Stromal cell of bone marrow (primary cell): ENCODE measurements around the gene STARD10.

Source experiments
- DNase-seq: peaks from one replicate; pipeline ENCODE4 v3.0.0-alpha.2; 2012; ENCODE audit warnings: low read depth

Gene STARD10

DNA sequence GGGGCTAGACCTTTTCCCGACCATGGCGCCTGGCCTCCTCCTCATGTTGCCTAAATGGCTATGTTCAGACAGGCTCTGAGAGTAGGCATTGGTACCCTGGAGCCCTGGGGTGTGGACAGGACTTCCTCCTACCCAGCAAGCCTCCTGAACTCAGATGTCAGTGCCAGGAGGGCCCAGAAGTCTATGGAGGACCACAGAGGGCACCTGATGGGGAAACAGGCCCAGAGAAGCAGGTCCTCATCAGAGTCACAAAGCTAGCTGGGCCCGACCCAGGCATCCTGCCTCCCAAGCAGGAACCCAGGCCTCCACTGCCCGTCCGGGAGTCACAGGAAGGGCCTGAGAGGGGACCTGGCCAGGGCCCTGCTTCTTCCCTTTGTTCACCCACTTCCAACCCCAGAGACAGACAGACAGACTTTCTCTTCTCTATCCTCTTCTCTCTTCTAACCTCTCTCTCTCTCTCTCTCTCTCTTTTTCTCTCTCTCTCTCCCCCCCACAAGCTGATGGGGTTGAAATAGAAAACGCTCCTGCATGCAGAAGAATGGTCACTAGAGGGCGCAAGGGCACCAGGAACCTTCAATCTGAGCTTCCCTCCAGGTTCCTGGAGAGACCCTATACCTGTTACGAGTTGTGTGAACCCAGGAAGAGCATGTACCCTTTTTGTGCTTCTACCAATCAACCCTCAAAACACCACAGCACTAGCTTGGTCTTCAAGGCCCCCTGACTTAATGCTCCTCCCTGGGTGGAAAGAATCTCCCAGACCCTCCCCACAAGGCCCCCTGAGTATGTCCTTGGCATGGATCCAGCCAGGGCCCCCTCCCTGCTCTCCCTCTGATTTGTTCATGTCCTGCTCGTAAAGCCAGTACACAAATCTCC, 68.8 kb downstream of the STARD10 start:
- DNase-seq, result peak; percentile 60

GRCh38 chr11:72724021-72724551, 69.8 kb downstream of the STARD10 start:
- DNase-seq, result no peak

- DNase-seq, result no peak
These were observed 70.3 kb downstream of the STARD10 start for GRCh38 chr11:72723508-72723907.

- DNase-seq, result peak; percentile 75
These were observed 71.6 kb downstream of the STARD10 start for GRCh38 chr11:72722050-72722748.

- DNase-seq, result no peak
These were observed 72.2 kb downstream of the STARD10 start for GRCh38 chr11:72721689-72722049.

- DNase-seq, result no peak
These were observed 72.6 kb downstream of the STARD10 start for GRCh38 chr11:72721276-72721675.

- DNase-seq, result no peak
These were observed 73.1 kb downstream of the STARD10 start for GRCh38 chr11:72720784-72721183.

- no peak for DNase-seq
These were observed 73.8 kb downstream of the STARD10 start for GRCh38 chr11:72720047-72720446.

GRCh38 chr11:72719551-72719950, 74.3 kb downstream of the STARD10 start:
- DNase-seq, result no peak

- no peak for DNase-seq
These were observed 74.7 kb downstream of the STARD10 start for GRCh38 chr11:72719144-72719543.

DNA sequence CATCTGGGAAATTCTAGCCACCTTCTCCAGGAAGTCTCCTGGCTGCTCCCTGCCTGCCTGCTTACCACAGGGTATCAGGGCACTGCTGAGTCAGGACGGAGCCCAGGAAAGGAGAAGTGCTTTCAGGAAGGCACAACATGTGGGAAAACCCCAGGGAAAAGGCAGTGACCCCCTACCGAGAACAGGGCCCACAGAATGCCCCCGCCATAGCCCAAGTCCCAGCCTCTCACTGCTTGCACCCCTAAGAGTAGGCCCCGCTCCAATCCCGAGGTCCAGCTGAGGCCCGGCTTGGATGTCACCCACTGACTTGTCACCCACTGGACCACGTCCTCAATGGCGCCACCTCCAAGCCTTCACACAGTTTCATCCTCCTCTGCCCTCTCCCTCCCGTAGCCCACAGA, 75.7 kb downstream of the STARD10 start:
- no peak for DNase-seq

- DNase-seq, result no peak
These were observed 76.9 kb downstream of the STARD10 start for GRCh38 chr11:72716788-72717435.

- no peak for DNase-seq
These were observed 77.6 kb downstream of the STARD10 start for GRCh38 chr11:72716290-72716689.

DNA sequence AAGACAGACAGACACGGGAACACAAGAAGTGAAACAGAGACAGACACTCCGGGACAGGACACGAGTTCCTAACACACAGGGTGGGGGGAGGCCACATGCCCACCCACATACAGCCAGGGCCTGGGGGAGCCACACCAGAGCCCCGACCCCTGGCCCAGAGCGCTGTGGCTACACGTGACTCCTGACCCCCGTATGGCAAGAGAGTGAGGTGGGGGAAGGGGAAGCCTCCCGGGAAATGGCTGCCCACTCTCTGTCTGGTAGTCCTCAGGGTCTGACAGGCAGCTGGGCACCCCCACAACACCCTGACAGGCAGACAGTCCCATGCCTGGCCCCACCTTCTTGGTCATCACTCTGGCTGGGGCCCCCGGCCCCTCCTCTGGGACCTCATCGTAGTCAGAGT, 81.0 kb downstream of the STARD10 start:
- no peak for DNase-seq

GRCh38 chr11:72712168-72712751, 81.6 kb downstream of the STARD10 start:
- no peak for DNase-seq

GRCh38 chr11:72711141-72711540, 82.7 kb downstream of the STARD10 start:
- no peak for DNase-seq

GRCh38 chr11:72710278-72710677, 83.6 kb downstream of the STARD10 start:
- no peak for DNase-seq

- no peak for DNase-seq
These were observed 84.2 kb downstream of the STARD10 start for GRCh38 chr11:72709478-72710238.

DNA sequence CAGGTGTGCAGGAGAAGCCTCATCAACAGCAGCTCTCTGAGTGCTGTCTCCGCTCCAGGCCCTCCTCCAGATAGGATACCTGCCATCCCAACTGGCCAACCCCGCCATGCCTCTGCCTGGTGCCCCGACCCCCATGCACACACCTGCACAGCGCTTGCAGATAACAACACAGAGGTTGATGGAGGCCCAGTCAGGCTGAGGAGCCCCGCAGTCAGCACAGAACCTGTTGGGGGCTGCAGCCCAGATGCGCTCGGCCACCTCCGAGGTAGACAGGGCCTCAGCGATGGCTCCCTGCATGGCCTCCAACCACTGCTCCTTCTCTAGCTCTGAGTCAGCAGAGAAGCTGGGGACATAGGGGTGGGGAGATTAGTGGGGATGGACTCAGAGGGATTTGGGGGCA, 86.8 kb downstream of the STARD10 start:
- no peak for DNase-seq

DNA sequence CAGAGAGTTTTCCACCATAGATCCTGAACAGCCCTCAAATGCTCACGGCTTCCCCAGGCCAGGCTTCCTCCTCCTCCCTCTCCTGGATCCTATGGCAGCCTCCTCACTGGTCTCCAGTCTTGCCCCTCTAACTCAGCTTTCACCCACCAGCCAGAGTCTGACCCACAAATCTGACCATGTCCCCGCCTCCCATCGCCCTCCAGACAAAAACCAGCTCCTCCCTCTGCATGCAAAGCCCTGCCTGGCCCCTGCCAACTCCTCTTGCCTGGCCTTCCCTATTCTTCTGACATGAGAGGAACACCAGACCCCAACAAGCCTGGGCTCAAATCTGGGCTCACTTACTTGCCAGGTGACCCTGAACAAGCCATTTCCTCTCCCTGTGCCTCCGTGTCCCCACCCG, 87.3 kb downstream of the STARD10 start:
- no peak for DNase-seq
